Fibroblast of lung (primary cell): ENCODE measurements around the gene TTLL3. TPM values are rescaled to one million over a fixed set of nuclear protein-coding genes. Genes with fewer than 3 reads are reported as not detected.

Experiments
- DNase-seq, 2 donors: peaks; one replicate each; pipeline versions ENCODE4 v3.0.0 to v3.0.0-alpha.2; 2010; ENCODE audit warnings: low read depth in 2 of 2
- H2AFZ ChIP-seq: 2 replicates; pipeline ENCODE4 v1.5.1; 2012; ENCODE audit warnings: low read length, control low read depth, inconsistent platforms
- H3K27ac ChIP-seq: 2 replicates; pipeline ENCODE4 v1.5.1; 2011; ENCODE audit warnings: low read length, control low read depth; ENCODE audit not compliant: insufficient read depth
- H3K27me3 ChIP-seq: 2 replicates; pipeline ENCODE4 v1.5.1; 2011; ENCODE audit warnings: mild to moderate bottlenecking, low read length; ENCODE audit not compliant: control insufficient read depth, insufficient read depth
- H3K36me3 ChIP-seq: 2 replicates; pipeline ENCODE4 v1.5.1; 2011; ENCODE audit warnings: low read length; ENCODE audit not compliant: control insufficient read depth, insufficient read depth
- H3K4me1 ChIP-seq: 2 replicates; pipeline ENCODE4 v1.5.1; 2011; ENCODE audit warnings: low read length; ENCODE audit not compliant: control insufficient read depth, insufficient read depth; ENCODE audit errors: extremely low read depth
- H3K4me2 ChIP-seq: 2 replicates; pipeline ENCODE4 v1.5.1; 2011; ENCODE audit warnings: low read length, control low read depth; ENCODE audit not compliant: insufficient read depth; ENCODE audit errors: extremely low read depth
- H3K4me3 ChIP-seq, 4 experiments: fragments of 200-600 bp in 1 of 4; sonication (generic) in 1 of 4; replicated peaks in 1 of 4; 2 replicates each; pipeline ENCODE4 v1.5.1; 2011 to 2016; ENCODE audit warnings: low read length in 4 of 4, low read depth in 3 of 4, mild to moderate bottlenecking in 3 of 4, control low read depth in 2 of 4, inconsistent platforms in 1 of 4, mixed read lengths in 1 of 4; ENCODE audit not compliant: insufficient read depth in 1 of 4; ENCODE audit errors: control extremely low read depth in 1 of 4
- H3K79me2 ChIP-seq: 2 replicates; pipeline ENCODE4 v1.5.1; 2012; ENCODE audit warnings: mild to moderate bottlenecking, low read length, inconsistent platforms; ENCODE audit not compliant: control insufficient read depth, insufficient read depth
- H3K9ac ChIP-seq: 2 replicates; pipeline ENCODE4 v1.5.1; 2011; ENCODE audit warnings: mild to moderate bottlenecking, low read length, control low read depth; ENCODE audit not compliant: insufficient read depth
- H3K9me3 ChIP-seq: 2 replicates; pipeline ENCODE4 v1.5.1; 2012; ENCODE audit warnings: low read depth, low read length; ENCODE audit not compliant: control insufficient read depth, insufficient read depth
- H4K20me1 ChIP-seq: 2 replicates; pipeline ENCODE4 v1.5.1; 2011; ENCODE audit warnings: low read length; ENCODE audit not compliant: control insufficient read depth, insufficient read depth; ENCODE audit errors: extremely low read depth
- CTCF ChIP-seq, 2 donors: IDR thresholded peaks in 1 of 2; conservative IDR thresholded peaks in 1 of 2; 1 replicate in 1 of 2; 2 replicates in 1 of 2; pipeline ENCODE4 v1.5.1; 2011 to 2012; ENCODE audit warnings: low read length in 2 of 2, control low read depth in 1 of 2, inconsistent platforms in 1 of 2, low read depth in 1 of 2, mild to moderate bottlenecking in 1 of 2
- EZH2 ChIP-seq: IDR thresholded peaks from 2 replicates; pipeline ENCODE4 v1.5.1; 2012; ENCODE audit warnings: low read length, control low read depth, mild to moderate bottlenecking; ENCODE audit errors: missing control alignments
- polyA plus RNA-seq, 2 donors: library from polyadenylated mRNA; depleted of rRNA in 1 of 2; stranded (reverse) in 1 of 2; unstranded in 1 of 2; fragments of >200 nt; gene quantifications; 2 replicates each; pipeline ENCODE4 v1.2.1, GENCODE V29; 2011 to 2012; ENCODE audit warnings: missing spikeins in 1 of 2
- total RNA-seq: library from RNA; depleted of rRNA; stranded (reverse); fragments of >200 nt; gene quantifications from 2 replicates; pipeline ENCODE4 v1.2.1, GENCODE V29; 2014

The TTLL3 gene
- total and polyA plus RNA-seq, 2 donors (not counting 1 experiment from before 2014, with no cell fraction given) = 14.9 to 16.1 TPM

GRCh38 chr3:9810846-9811245, 784 bp downstream of the TTLL3 start:
- peaks cover 3% of the 10 kb centered on the region for H3K4me1 ChIP-seq
- no peaks in the 10 kb centered on the region for H4K20me1 ChIP-seq
- H3K27me3 ChIP-seq = no peaks in the 10 kb centered on the region
- H3K4me2 ChIP-seq = peak overlapping the region; percentile 82
- no peaks in the 10 kb centered on the region for H3K79me2 ChIP-seq
- H3K4me3 ChIP-seq = peak overlapping the region in 2 of 4 experiments; percentile 58 to 68
- no peak overlapping the region for H3K9ac ChIP-seq
- peaks cover 7% of the 10 kb centered on the region for H3K36me3 ChIP-seq
- H3K9me3 ChIP-seq = no peaks in the 10 kb centered on the region
- H2AFZ ChIP-seq = no peak overlapping the region
- no peak for DNase-seq
- no peak for TF ChIP-seq EZH2
- no peak for TF ChIP-seq CTCF (conservative IDR thresholded peaks at IDR 0.05 in 1 of 2, IDR thresholded peaks at IDR 0.05 in 1 of 2; ENCODE audit: low read depth in 1 of 2, low read length in 2 of 2)
- no peak overlapping the region for H3K27ac ChIP-seq

GRCh38 chr3:9812870-9813483, 2.9 kb downstream of the TTLL3 start:
- Histone ChIP-seq H3K9me3 (no peaks in the 10 kb centered on the region), H2AFZ (no peak overlapping the region), H3K27me3 (no peaks in the 10 kb centered on the region), H3K4me1 (peaks cover 3% of the 10 kb centered on the region), H4K20me1 (no peaks in the 10 kb centered on the region), H3K4me2 (no peak overlapping the region), H3K36me3 (no peaks in the 10 kb centered on the region), H3K27ac (no peak overlapping the region), H3K9ac (no peak overlapping the region), H3K79me2 (no peaks in the 10 kb centered on the region), H3K4me3 (no peak overlapping the region)
- TF ChIP-seq CTCF (conservative IDR thresholded peaks at IDR 0.05 in 1 of 2, IDR thresholded peaks at IDR 0.05 in 1 of 2; ENCODE audit: low read depth in 1 of 2, low read length in 2 of 2) = no peak
- no peak for TF ChIP-seq EZH2
- DNase-seq = no peak

GRCh38 chr3:9815986-9816385, 5.9 kb downstream of the TTLL3 start:
- no peaks in the 10 kb centered on the region for H3K9me3 ChIP-seq
- H3K79me2 ChIP-seq = no peaks in the 10 kb centered on the region
- H4K20me1 ChIP-seq = no peaks in the 10 kb centered on the region
- no peak for TF ChIP-seq EZH2
- no peak for TF ChIP-seq CTCF (conservative IDR thresholded peaks at IDR 0.05 in 1 of 2, IDR thresholded peaks at IDR 0.05 in 1 of 2; ENCODE audit: low read depth in 1 of 2, low read length in 2 of 2)
- H3K4me3 ChIP-seq = no peak overlapping the region
- no peak overlapping the region for H3K27ac ChIP-seq
- no peak overlapping the region for H2AFZ ChIP-seq
- no peaks in the 10 kb centered on the region for H3K4me1 ChIP-seq
- H3K36me3 ChIP-seq = no peaks in the 10 kb centered on the region
- H3K9ac ChIP-seq = no peak overlapping the region
- H3K4me2 ChIP-seq = no peak overlapping the region
- no peak for DNase-seq
- no peaks in the 10 kb centered on the region for H3K27me3 ChIP-seq
